ENCODE results near the gene PLSCR3. TPM values are rescaled to one million over a fixed set of nuclear protein-coding genes. Genes with fewer than 3 reads are reported as not detected.

The PLSCR3 gene
- total and polyA plus RNA-seq, 2 donors (not counting 3 experiments of a cell fraction or from before 2014, with no cell fraction given) = 59.9 to 94.8 TPM

DNA sequence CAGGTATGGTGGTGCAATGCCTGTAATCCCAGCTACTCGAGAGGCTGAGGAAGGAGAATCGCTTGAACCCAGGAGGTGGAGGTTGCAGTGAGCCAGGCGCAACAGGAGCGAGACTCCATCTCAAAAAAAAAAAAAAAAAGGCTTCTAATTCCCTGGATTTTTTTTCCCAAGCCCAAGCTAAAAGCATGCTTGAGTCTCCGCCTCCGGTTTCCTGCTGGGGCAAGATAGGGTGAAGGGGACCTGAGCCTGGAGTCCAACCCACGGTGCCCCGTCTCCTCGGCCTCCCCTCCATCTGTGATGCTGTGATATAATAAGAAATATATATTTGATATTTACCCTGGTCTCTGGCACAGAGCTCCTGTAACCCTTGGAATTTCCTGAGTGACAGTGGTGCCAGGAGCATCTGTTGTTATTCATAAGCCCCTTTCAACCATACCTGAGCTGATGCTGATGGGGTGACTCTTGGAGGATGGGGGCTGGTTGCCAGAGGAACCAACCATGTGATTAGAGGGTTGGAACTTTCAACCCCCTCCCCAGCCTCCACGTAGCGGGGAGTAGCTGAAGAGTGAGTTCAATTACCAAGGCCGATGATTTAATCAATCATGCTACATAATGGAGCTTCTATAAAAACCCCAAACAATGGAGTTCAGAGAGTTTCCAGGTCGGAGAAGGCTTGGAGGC is 26.3 kb downstream of the PLSCR3 start:
- Histone ChIP-seq H3K27me3 (ENCODE audit: control insufficient read depth in 2 of 2, insufficient read depth in 2 of 2, low read length in 2 of 2) (peaks cover 2 to 3% of the 10 kb centered on the region in 2 experiments), H3K4me1 (ENCODE audit: control insufficient read depth, extremely low read depth, insufficient read depth, low read length) (no peaks in the 10 kb centered on the region), H4K20me1 (replicated peaks; ENCODE audit: control insufficient read depth, extremely low read depth, insufficient read depth, low read length) (no peaks in the 10 kb centered on the region), H3K4me2 (ENCODE audit: insufficient read depth, low read length) (no peak overlapping the region), H3K4me3 (replicated peaks in 1 of 3; ENCODE audit: insufficient read depth in 1 of 3, low read depth in 1 of 3, low read length in 3 of 3) (no peak overlapping the region), H3K9ac (replicated peaks; ENCODE audit: extremely low read depth, insufficient read depth, low read length) (no peak overlapping the region), H3K9me3 (replicated peaks; ENCODE audit: control insufficient read depth, insufficient read depth, low read length) (no peaks in the 10 kb centered on the region), H3K9me1 (replicated peaks; ENCODE audit: control insufficient read depth, extremely low read depth, insufficient read depth, low read length) (no peaks in the 10 kb centered on the region), H3K79me2 (ENCODE audit: control insufficient read depth, insufficient read depth, low read length) (no peaks in the 10 kb centered on the region), H3K36me3 (ENCODE audit: control insufficient read depth in 2 of 2, extremely low read depth in 1 of 2, insufficient read depth in 2 of 2, low read length in 2 of 2) (no peaks in the 10 kb centered on the region), H2AFZ (ENCODE audit: low read depth, low read length) (no peak overlapping the region), H3K27ac (ENCODE audit: insufficient read depth, low read depth, low read length) (no peak overlapping the region)
- ChIA-PET POLR2A (interaction anchor here (0.6 kb wide), 1 partner anchor 10 kb away, joined by 4 read pairs; no protein-coding TSS in a partner anchor), CTCF (interaction anchor here (0.9 to 4.6 kb wide), 3 partner anchors 9 to 26 kb away, joined by 3 to 19 read pairs (median 4); partner anchors contain the start of genes PLSCR3 and TMEM95)
- TF ChIP-seq MYC (IDR thresholded peaks at IDR 0.05; ENCODE audit: low read depth, low read length) = no peak
- TF ChIP-seq GATA2 (IDR thresholded peaks at IDR 0.05; ENCODE audit: insufficient read depth, insufficient read length, low read depth, low read length) = no peak
- TF ChIP-seq FOS (IDR thresholded peaks at IDR 0.05; ENCODE audit: borderline replicate concordance, insufficient read depth, low read length) = no peak
- TF ChIP-seq EZH2 (IDR thresholded peaks at IDR 0.05; ENCODE audit: borderline replicate concordance, low read depth, low read length, severe bottlenecking) = no peak
- no peak for TF ChIP-seq POLR2A (IDR thresholded peaks at IDR 0.05; ENCODE audit: low read depth, low read length)
- no peak for TF ChIP-seq CTCF (IDR thresholded peaks at IDR 0.05; ENCODE audit: extremely low read depth in 1 of 2, insufficient read depth in 1 of 2, low read depth in 1 of 2, low read length in 2 of 2)
- TF ChIP-seq POLR2AphosphoS5 (IDR thresholded peaks at IDR 0.05; ENCODE audit: insufficient read depth, low read depth, low read length) = no peak
- no peak for TF ChIP-seq JUN (IDR thresholded peaks at IDR 0.05; ENCODE audit: borderline replicate concordance, insufficient read depth, insufficient read length, low read depth)
- dilution Hi-C loops (cut with MboI; ENCODE audit: extremely low pct_ligation_motif_present, low sequenced_read_pairs) (no loop called here), intact Hi-C loops (cut with micrococcal nuclease) (no loop called here)
- BruUV-seq (replicated peaks) = no TSS peak
- no peak for DNase-seq (ENCODE audit: low read depth, low spot score)
- FAIRE-seq = no peak

All from endothelial cell of umbilical vein (primary cell).